MM.1S (cell line): ENCODE data around the gene CTNNBL1.

Experiments used
- CTCF ChIP-seq: fragments of 300-600 bp; sonication (generic); IDR thresholded peaks from 2 replicates; pipeline ENCODE4 v1.5.1; 2016; ENCODE audit warnings: antibody characterized with exemption, low read length, mixed read lengths
- EZH2 ChIP-seq: fragments of 300-600 bp; sonication (generic); optimal IDR thresholded peaks from 2 replicates; pipeline ENCODE3; 2017; ENCODE audit warnings: low read depth, mild to moderate bottlenecking, antibody characterized with exemption, low read length, mixed read lengths

DNA sequence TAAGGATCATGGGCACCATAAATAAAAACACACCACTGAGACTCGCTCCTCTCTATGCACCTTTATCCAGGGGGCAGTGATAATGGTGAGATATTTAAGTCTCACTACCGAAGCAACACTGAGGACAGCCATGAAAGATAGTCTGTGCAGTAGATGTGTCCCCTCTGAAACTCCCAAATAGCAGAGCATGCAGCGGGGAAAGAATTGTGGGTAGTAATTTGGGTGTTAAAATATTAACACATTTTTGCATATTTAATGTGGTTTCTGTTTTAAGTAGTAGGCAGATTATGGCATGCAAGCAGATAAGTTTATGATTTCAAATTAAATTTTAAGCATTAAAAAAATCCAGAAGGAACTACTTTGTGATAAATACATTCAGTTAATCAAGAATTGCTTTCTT lies 82.7 kb downstream of the CTNNBL1 start:
- no peak for TF ChIP-seq CTCF
- TF ChIP-seq EZH2: no peak
